Left colon (tissue), 2 donors: ENCODE measurements around the gene AAMP. TPM values are rescaled to one million over a fixed set of nuclear protein-coding genes. Genes with fewer than 3 reads are reported as not detected.

ENCODE experiments used
- ATAC-seq: fragments of 200-7000 bp; cut with Tn5 transposase; one replicate; pipeline ENCODE4 v1.9.1; 2020; ENCODE audit warnings: mild to moderate bottlenecking, moderate library complexity
- DNase-seq, 2 donors: peaks; one replicate each; pipeline ENCODE4 v3.0.0-alpha.2; 2020
- intact Hi-C, 2 donors: fragments of 100-400 bp; cut with DNase I in 1 of 2; cut with micrococcal nuclease in 1 of 2; formaldehyde crosslinking; loops; one replicate each; pipeline versions ENCODE4 v1.11.2 to v1.14.0; 2022; cut with DNase I, micrococcal nuclease
- total RNA-seq, 2 donors: library from RNA; stranded (reverse); fragmentation: NEBNext Ultra II Directional; extraction: Animal tissue kit (Norgen Biotek cat#: 25700); gene quantifications; one replicate each; pipeline ENCODE4 v1.2.1, GENCODE V29; 2021
- donor health status: DM: no; HTN: no; CAD: no.
- donor health status: DM: yes; HTN: yes; CAD: no.

AAMP gene
- total RNA-seq, 2 donors from 2014 or later = 96.2 to 97.2 TPM

- peak; percentile 73 for ATAC-seq
- peak; percentile 77 for DNase-seq
- intact Hi-C loops = loop anchor here in 1 of 2 donors (5.0 kb wide), 1 partner anchor 48 kb away; the partner anchor contains the start of gene ARPC2
These were observed 5.0 kb downstream of the AAMP start for GRCh38 chr2:218264773-218265561.

DNA sequence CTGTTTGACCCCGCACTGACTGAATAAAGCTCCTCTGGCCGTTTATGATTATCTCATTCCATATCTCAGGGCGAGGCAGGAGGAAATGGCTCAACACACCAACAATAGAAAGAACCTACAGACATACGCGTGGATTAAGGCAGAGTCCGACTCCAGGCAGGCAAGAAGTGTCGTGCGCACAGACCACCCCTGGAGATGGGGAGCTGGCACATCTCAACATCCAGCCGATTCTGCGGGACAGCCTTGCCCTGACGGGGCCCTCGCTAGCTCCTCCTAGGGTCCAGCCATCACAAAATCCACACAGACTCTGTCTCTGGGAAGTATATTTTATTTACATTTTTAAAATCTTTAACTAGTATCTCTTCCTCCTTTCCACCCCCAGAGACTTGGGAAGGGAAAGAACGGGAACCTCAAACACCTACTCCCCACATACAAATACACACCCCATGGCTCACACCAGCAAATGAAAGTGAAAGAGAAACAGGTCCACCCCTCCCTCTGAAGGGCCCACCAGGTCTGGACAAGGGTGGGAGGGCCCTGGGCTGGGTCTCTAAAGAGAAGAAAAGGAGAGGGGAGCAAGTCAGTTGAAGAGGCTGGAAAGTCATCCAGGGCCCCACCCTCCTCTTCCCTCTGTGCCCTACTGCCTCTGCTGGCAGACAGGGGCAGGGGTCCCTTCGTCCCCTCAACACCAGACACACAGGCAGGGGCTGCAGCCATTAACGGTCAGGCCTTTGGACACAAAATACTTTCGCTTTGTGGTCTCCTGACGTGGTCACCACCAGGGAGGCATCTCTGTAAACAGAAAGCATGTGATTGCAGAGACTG, 5.9 kb downstream of the AAMP start:
- ATAC-seq (peak; percentile 64), DNase-seq (peak; percentile 55 to 60)
- intact Hi-C loops = loop anchor here in 1 of 2 donors (5.0 kb wide), 1 partner anchor 47 kb away; the partner anchor contains the start of gene ARPC2

DNA sequence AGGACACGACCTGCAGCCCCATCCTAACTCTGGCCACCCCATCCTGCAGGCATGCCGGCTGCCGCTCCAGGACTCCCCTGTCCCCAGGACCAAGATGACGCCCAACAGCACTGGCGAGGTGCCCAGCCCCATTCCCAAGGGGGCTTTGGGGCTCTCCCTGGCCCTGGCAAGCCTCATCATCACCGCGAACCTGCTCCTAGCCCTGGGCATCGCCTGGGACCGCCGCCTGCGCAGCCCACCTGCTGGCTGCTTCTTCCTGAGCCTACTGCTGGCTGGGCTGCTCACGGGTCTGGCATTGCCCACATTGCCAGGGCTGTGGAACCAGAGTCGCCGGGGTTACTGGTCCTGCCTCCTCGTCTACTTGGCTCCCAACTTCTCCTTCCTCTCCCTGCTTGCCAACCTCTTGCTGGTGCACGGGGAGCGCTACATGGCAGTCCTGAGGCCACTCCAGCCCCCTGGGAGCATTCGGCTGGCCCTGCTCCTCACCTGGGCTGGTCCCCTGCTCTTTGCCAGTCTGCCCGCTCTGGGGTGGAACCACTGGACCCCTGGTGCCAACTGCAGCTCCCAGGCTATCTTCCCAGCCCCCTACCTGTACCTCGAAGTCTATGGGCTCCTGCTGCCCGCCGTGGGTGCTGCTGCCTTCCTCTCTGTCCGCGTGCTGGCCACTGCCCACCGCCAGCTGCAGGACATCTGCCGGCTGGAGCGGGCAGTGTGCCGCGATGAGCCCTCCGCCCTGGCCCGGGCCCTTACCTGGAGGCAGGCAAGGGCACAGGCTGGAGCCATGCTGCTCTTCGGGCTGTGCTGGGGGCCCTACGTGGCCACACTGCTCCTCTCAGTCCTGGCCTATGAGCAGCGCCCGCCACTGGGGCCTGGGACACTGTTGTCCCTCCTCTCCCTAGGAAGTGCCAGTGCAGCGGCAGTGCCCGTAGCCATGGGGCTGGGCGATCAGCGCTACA, 7.0 kb downstream of the AAMP start:
- peak in 1 of 2 donors; percentile 32 for DNase-seq
- intact Hi-C loops = loop anchor here in 1 of 2 donors (5.0 kb wide), 1 partner anchor 46 kb away; the partner anchor contains the start of gene ARPC2

DNA sequence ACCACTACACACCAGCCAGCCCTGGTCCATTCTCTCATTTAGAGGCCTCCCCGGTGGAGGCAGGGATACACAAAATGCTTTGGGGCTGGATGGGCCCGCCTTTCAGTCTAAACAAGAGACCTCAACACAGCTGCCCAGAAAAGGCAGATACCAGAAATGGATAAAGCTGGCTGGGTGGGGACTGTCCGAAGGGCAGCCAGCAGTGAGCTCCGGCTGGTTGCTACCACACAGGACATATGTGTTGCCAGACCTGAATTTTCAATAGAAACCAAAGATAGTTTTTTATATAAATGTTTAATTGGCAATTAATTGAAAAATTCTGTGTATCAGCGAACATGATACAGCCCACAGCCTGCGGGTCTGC, 7.7 kb downstream of the AAMP start:
- ATAC-seq (no peak), DNase-seq (peak in 1 of 2 donors; percentile 19)
- intact Hi-C loops = loop anchor here in 1 of 2 donors (5.0 kb wide), 1 partner anchor 45 kb away; the partner anchor contains the start of gene ARPC2

More for the DNA sequence above, 7.0 kb downstream of the AAMP start:
- no peak for ATAC-seq

- no peak for ATAC-seq
- no peak for DNase-seq
- intact Hi-C loops = loop anchor here in 1 of 2 donors (5.0 kb wide), 1 partner anchor 44 kb away; the partner anchor contains the start of gene ARPC2
These were observed 8.3 kb downstream of the AAMP start for GRCh38 chr2:218261423-218262236.

DNA sequence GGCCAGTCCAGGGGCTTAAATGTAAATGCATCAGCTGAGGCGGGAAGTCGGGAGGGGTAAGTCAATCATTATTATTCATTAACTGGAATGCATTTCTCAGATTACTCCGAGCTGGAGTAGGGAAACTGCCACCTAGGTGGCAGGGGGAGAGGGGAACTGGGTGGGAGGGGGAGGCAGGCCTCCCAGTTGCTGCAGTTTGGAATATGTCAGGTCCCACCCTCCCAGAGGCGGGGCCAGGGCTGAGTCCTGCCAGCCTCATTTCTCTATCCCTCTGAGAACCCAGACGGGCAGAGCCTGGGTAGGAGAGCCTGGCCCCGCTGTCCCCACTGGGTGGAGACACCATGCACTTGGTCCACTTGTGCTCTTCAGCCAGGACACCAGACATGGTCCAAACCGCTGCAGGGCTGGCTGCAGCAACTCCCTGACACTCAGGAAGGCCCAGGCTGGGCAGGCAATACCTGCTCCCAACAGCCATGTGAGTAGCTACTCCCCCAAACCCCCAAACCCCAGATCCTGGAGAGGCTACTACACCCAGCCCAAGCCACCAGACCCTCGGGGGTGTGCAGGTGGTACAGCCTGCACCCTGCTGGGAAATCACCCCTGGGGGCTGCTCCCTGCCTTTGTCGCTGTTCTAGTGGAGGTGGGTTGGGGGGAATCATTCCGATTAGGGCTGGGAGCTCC, 9.1 kb downstream of the AAMP start, which contains the start of gene GPBAR1:
GPBAR1 (plus strand) TSS at position 274 of the 681 bp plus-strand sequence. CDS start 1,710 bp downstream, outside the sequence.
- DNase-seq (peak; percentile 54 to 60), ATAC-seq (peak; percentile 4)
- intact Hi-C loops = loop anchor here in 1 of 2 donors (5.0 kb wide), 1 partner anchor 44 kb away; the partner anchor contains the start of gene ARPC2

GRCh38 chr2:218260166-218260565, 9.8 kb downstream of the AAMP start:
- ATAC-seq (no peak), DNase-seq (peak in 1 of 2 donors; percentile 14)
- intact Hi-C loops = loop anchor here in 1 of 2 donors (5.0 kb wide), 1 partner anchor 43 kb away; the partner anchor contains the start of gene ARPC2

DNA sequence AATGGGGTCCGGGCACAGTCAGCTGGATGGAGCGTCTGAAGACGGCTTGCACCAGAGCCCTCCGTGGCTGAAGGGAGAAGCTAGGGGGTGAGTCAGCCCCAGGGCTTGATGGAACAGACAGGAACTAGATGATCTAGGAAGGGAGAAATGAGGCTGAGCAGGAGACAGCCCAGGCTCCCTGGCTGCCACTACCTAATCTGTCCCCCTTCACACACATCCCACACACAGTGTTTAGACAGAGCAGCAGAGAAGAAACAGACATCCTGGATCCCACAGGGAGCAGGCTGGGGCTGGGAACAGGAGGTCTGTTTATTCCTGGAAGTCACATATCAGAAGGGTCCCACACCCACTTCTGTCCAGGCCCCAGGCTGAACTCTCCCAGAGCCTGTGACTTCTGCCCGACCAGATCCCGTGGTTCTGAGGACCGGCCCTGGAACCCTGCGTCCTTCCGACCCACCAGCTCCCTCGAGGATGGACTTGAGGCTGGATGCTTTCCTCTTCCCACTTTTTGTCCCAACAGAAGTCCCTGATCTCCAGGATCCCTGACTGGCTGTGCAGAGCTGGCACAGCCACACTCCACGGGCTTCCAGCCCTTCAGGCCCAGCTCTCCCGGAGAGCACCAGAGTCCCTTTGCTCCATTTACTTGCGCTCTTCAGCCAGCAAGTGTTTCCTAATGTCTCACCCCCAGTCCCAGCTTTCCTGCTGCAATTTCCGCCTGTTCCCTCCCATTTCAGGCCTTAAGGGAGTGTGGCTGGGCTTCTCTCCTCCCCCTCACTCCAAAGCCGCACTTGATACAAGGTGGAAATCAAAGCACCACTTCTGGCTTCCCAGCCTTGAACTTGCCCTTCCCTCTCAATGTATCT, 10.6 kb downstream of the AAMP start:
- peak; percentile 20 to 75 for DNase-seq
- no peak for ATAC-seq
- intact Hi-C loops = no loop called here

GRCh38 chr2:218257390-218257981, 12.5 kb downstream of the AAMP start:
- DNase-seq (peak in 1 of 2 donors; percentile 34), ATAC-seq (peak; percentile 22)
- intact Hi-C loops = no loop called here

DNA sequence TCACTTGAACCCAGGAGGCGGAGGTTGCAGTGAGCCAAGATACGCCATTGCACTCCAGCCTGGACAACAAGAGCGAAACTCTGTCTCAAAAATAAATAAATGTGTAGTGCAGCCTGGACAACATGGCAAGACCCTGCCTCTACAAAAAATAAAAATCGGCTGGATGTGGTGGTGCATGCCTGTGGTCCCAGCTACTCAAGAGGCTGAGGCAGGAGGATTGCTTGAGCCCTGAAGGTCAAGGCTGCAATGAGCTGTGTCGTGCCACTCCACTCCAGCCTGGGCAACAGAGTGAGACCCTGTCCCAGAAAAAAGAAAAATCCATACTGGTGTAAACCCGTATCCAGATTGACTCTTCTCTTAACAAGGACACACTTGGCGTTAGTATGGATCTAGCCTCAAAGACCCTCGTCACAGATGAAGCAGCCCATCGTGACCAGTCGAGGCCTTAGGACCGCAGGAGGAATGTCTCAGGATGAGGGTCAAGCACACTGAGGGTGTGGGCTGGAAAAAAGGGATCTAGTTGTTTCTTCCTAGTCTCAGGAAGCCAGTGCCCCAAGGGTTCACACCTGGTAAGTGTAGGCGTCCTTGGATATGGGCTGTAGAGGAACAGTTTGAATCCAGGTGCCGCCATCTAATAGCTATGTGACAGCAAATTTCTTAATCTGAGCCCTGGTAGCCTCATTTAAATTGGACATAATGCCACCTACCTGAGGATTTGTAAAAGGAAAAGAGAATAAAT, 13.2 kb downstream of the AAMP start:
- DNase-seq (peak in 1 of 2 donors; percentile 4), ATAC-seq (no peak)

DNA sequence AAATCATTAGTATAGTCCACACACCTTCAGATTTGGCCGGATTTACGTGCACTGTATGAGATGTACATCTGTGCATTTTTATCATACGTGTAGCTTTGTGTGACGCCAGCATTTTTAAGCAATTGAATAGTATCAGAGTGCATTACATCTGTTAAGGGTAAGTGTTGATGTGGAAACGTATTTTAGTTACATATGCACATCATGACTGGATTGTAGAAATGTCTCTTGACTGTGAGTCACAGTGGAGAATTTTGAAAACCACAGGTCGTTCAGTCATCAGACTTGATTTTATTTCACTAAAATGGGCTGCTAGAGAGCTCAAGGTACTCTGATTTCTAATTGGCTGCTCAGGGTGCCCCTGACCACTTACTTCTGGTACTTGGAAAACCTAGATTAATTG, 14.5 kb downstream of the AAMP start:
- no peak for ATAC-seq
- intact Hi-C loops = no loop called here
- DNase-seq = no peak

More for the DNA sequence above, 13.2 kb downstream of the AAMP start:
- intact Hi-C loops = no loop called here

GRCh38 chr2:218253232-218253625, 16.7 kb downstream of the AAMP start:
- DNase-seq = no peak
- intact Hi-C loops = no loop called here
- ATAC-seq = no peak

DNA sequence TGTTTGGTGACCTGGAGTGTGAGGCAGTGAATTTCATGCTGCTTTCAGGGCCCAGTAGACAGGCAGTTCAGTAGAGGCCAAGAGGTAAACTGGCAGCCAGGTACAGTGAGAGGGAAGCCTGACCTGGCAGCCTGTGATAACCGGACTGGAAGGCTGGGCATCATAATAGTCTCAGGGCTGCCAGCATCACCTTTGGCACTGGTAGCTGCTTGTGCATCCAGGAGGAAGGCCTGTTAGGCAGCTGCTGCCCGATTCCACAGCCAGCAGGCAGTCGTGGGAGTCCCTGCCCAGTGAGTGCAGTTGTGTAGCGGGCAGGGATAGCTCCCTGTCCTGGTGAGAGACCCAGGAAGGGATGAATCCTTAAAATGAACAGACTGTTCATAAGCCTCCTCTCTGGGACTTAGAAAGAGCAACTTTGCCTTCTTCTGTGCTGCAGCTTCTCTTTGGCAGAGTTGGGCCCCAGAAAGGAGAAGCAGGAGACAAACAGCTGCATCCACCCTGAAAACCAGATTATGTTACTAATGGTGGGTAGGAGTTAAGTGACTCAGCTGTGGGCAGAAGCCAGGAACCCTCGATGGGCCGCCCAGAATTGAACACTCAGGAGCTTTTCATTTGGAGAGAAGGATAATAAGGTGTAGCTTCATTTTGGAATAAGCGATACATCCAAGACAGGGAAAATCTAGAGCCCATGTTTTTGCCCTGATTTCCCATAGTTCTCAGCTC, 17.3 kb downstream of the AAMP start:
- ATAC-seq (no peak), DNase-seq (peak in 1 of 2 donors; percentile 2)
- intact Hi-C loops = no loop called here

- no peak for ATAC-seq
- intact Hi-C loops = no loop called here
- DNase-seq = no peak
These were observed 20.2 kb downstream of the AAMP start for GRCh38 chr2:218249691-218250090.
